HEK293 (cell line): ENCODE results near the gene HOXA10.

Experiments used
- CTCF ChIA-PET: fragments of 350-600 bp; formaldehyde crosslinking; extraction: SDS; loops from one replicate; lab custom pipeline; 2021; ENCODE audit warnings: antibody characterized with exemption; lab: Yijun Ruan, JAX
- POLR2A ChIA-PET: fragments of 300-600 bp; formaldehyde crosslinking; extraction: SDS; loops from one replicate; lab custom pipeline; 2020; ENCODE audit warnings: antibody characterized with exemption, inconsistent platforms; lab: Yijun Ruan, JAX
- H3K27ac ChIP-seq: fragments of 200-500 bp; sonication (Bioruptor generic); 2 replicates; pipeline ENCODE4 v1.5.1; 2014; ENCODE audit warnings: low read depth, low read length, control low read depth, inconsistent platforms; ENCODE audit errors: extremely low read depth
- H3K36me3 ChIP-seq, 2 experiments: fragments of 200-500 bp in 1 of 2; sonication (Bioruptor generic) in 1 of 2; 1 replicate in 1 of 2; 2 replicates in 1 of 2; pipeline ENCODE4 v1.5.1; 2014 to 2017; ENCODE audit warnings: inconsistent platforms in 2 of 2, low read length in 2 of 2; ENCODE audit not compliant: control insufficient read depth in 2 of 2, insufficient read depth in 1 of 2
- H3K4me1 ChIP-seq: fragments of 200-500 bp; sonication (Bioruptor generic); 2 replicates; pipeline ENCODE4 v1.5.1; 2014; ENCODE audit warnings: mild to moderate bottlenecking, low read length, inconsistent platforms; ENCODE audit not compliant: control insufficient read depth, insufficient read depth
- H3K4me3 ChIP-seq: 2 replicates; pipeline ENCODE4 v1.5.1; 2011; ENCODE audit warnings: low read depth, mild to moderate bottlenecking, control low read depth, low read length, moderate library complexity
- H3K9me3 ChIP-seq: fragments of 200-500 bp; sonication (Bioruptor generic); 2 replicates; pipeline ENCODE4 v1.5.1; 2014; ENCODE audit warnings: low read depth, low read length, inconsistent platforms; ENCODE audit not compliant: control insufficient read depth, insufficient read depth
- EGR2 ChIP-seq: fragments of 450-650 bp; formaldehyde crosslinking; IDR thresholded peaks from 2 replicates; pipeline ENCODE4 v1.5.1; 2016; ENCODE audit warnings: low read depth, missing biosample characterization, missing genetic modification characterization
- FEZF1 ChIP-seq: fragments of 450-650 bp; formaldehyde crosslinking; IDR thresholded peaks from 2 replicates; pipeline ENCODE4 v1.5.1; 2016; ENCODE audit warnings: missing biosample characterization, missing genetic modification characterization
- HOXC10 ChIP-seq: sonication (generic); formaldehyde crosslinking; IDR thresholded peaks from 2 replicates; pipeline ENCODE4 v1.8.1; 2023; ENCODE audit warnings: mild to moderate bottlenecking, missing genetic modification reagents
- IKZF3 ChIP-seq: fragments of 450-650 bp; IDR thresholded peaks from 2 replicates; pipeline ENCODE4 v1.5.0; 2018; ENCODE audit warnings: missing biosample characterization, mild to moderate bottlenecking, missing genetic modification characterization, moderate library complexity
- KLF8 ChIP-seq: fragments of 450-650 bp; formaldehyde crosslinking; IDR thresholded peaks from 2 replicates; pipeline ENCODE4 v1.5.1; 2016; ENCODE audit warnings: missing biosample characterization, missing genetic modification characterization
- OVOL3 ChIP-seq: fragments of 450-650 bp; formaldehyde crosslinking; IDR thresholded peaks from 2 replicates; pipeline ENCODE4 v1.5.1; 2016; ENCODE audit warnings: missing biosample characterization, missing genetic modification characterization
- SETDB1 ChIP-seq: IDR thresholded peaks from one replicate; pipeline ENCODE4 v1.6.1; 2017; ENCODE audit warnings: mild to moderate bottlenecking, low read length, moderate library complexity, mixed read lengths; ENCODE audit not compliant: insufficient read length
- ZBTB1 ChIP-seq: fragments of 450-650 bp; formaldehyde crosslinking; IDR thresholded peaks from 2 replicates; pipeline ENCODE4 v1.5.1; 2016; ENCODE audit warnings: missing biosample characterization, missing genetic modification characterization
- ZBTB7A ChIP-seq: fragments of 450-650 bp; formaldehyde crosslinking; IDR thresholded peaks from 2 replicates; pipeline ENCODE4 v1.5.1; 2016; ENCODE audit warnings: low read depth, missing biosample characterization, missing genetic modification characterization
- ZFHX2 ChIP-seq: fragments of 450-650 bp; formaldehyde crosslinking; conservative IDR thresholded peaks from 2 replicates; pipeline ENCODE4 v1.5.1; 2016; ENCODE audit warnings: missing biosample characterization, missing genetic modification characterization
- ZNF10 ChIP-seq: fragments of 450-650 bp; formaldehyde crosslinking; IDR thresholded peaks from 2 replicates; pipeline ENCODE4 v1.5.1; 2017; ENCODE audit warnings: missing biosample characterization, missing genetic modification characterization
- ZNF202 ChIP-seq: fragments of 450-650 bp; formaldehyde crosslinking; IDR thresholded peaks from 2 replicates; pipeline ENCODE4 v1.5.1; 2016; ENCODE audit warnings: missing biosample characterization, missing genetic modification characterization, borderline replicate concordance
- ZNF223 ChIP-seq: fragments of 450-650 bp; formaldehyde crosslinking; IDR thresholded peaks from 2 replicates; pipeline ENCODE4 v1.5.1; 2016; ENCODE audit warnings: missing biosample characterization, missing genetic modification characterization
- ZNF248 ChIP-seq: fragments of 450-650 bp; formaldehyde crosslinking; IDR thresholded peaks from 2 replicates; pipeline ENCODE4 v1.5.1; 2017; ENCODE audit warnings: missing biosample characterization, missing genetic modification characterization
- ZNF274 ChIP-seq, 2 experiments: fragments of 200-500 bp in 1 of 2; fragments of 450-650 bp in 1 of 2; sonication (Bioruptor generic) in 1 of 2; formaldehyde crosslinking in 1 of 2; IDR thresholded peaks; 2 replicates each; pipeline versions ENCODE4 v1.5.1 to v1.6.1; 2014 to 2016; ENCODE audit warnings: borderline replicate concordance in 1 of 2, inconsistent platforms in 1 of 2, low read length in 1 of 2, missing biosample characterization in 1 of 2, missing genetic modification characterization in 1 of 2
- ZNF354C ChIP-seq: fragments of 450-650 bp; formaldehyde crosslinking; IDR thresholded peaks from 2 replicates; pipeline ENCODE4 v1.5.1; 2016; ENCODE audit warnings: missing biosample characterization, missing genetic modification characterization, low read depth, borderline replicate concordance
- ZNF404 ChIP-seq: fragments of 450-650 bp; formaldehyde crosslinking; IDR thresholded peaks from 2 replicates; pipeline ENCODE4 v1.5.1; 2017; ENCODE audit warnings: missing biosample characterization, missing genetic modification characterization
- ZNF654 ChIP-seq: fragments of 450-650 bp; formaldehyde crosslinking; IDR thresholded peaks from 2 replicates; pipeline ENCODE4 v1.5.1; 2016; ENCODE audit warnings: low read depth, missing biosample characterization, missing genetic modification characterization
- ZNF777 ChIP-seq: fragments of 450-650 bp; formaldehyde crosslinking; IDR thresholded peaks from 2 replicates; pipeline ENCODE4 v1.5.1; 2017; ENCODE audit warnings: missing biosample characterization, missing genetic modification characterization, borderline replicate concordance
- TF ChIP-seq, protein P1 (sequence below): fragments of 450-650 bp; formaldehyde crosslinking; IDR thresholded peaks from 2 replicates; pipeline ENCODE4 v1.5.1; 2016; ENCODE audit warnings: missing biosample characterization, missing genetic modification characterization, borderline replicate concordance
- TF ChIP-seq, protein P2 (sequence below): IDR thresholded peaks from 2 replicates; pipeline ENCODE4 v1.6.1; 2011; ENCODE audit warnings: mild to moderate bottlenecking, low read depth, low read length, borderline replicate concordance
- TF ChIP-seq, protein P3 (sequence below): fragments of 450-650 bp; formaldehyde crosslinking; IDR thresholded peaks from 2 replicates; pipeline ENCODE4 v1.5.1; 2016; ENCODE audit warnings: missing biosample characterization, missing genetic modification characterization

Gene HOXA10

DNA sequence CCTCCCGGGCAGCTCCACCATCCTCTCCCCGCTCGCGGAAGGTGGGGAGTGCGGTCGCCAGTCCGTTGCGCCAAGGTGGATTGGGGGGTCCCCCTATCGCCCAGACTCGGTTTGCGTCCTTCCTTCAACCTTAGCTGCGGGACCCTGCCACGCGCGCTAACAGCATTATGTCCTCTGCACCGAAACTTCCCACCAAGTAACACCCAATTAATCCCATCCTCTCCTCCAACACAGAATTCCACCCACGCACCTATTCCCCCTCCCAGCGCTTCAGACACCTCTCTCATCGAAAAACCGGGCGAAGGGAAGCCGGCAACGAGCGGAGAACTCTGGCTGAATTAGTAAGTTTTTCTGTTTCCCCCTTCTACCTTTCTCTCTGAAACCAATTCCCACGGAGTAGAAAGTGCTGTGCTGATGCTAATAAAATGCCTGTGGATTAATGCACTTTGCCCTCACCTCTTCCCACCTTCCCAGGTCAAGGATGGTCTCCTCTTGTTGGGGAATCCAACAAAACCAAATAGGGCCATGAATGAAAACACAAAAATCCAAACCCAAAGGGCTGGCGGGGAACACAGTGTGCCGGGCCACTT, 22.7 kb downstream of the HOXA10 start:
- H3K36me3 ChIP-seq: peaks cover 0 to 34% of the 10 kb centered on the region in 2 experiments; a peak in 2 of 3 replicates
- POLR2A ChIA-PET: interaction anchor here (0.6 to 5.6 kb wide), 10 partner anchors 11 to 776 kb away, joined by 3 to 42 read pairs (median 12); partner anchors contain the start of genes HOXA10, HOXA11 and HOXA9
- no peaks in the 10 kb centered on the region for H3K9me3 ChIP-seq
- CTCF ChIA-PET: interaction anchor here (0.5 to 4.3 kb wide), 9 partner anchors 11 to 1294 kb away, joined by 3 to 50 read pairs (median 4); partner anchors contain the start of gene HOXA4
- H3K4me1 ChIP-seq: peaks cover 11% of the 10 kb centered on the region
- H3K4me3 ChIP-seq: peak overlapping the region; percentile 59
- TF ChIP-seq ZBTB7A (tag by site-specific recombination): 0 out of 2 replicates have a peak, but pooled peaks have one; percentile 21
- no peak for TF ChIP-seq ZNF10
- no peak for TF ChIP-seq ZNF354C (tag by site-specific recombination)
- TF ChIP-seq KLF8 (tag by site-specific recombination): no peak
- no peak for TF ChIP-seq ZNF274 (IDR thresholded peaks at IDR 0.05; ENCODE audit: low read length)
- no peak for TF ChIP-seq ZNF274 (tag by site-specific recombination; IDR thresholded peaks at IDR 0.05; ENCODE audit: borderline replicate concordance)
- TF ChIP-seq EGR2 (tag by site-specific recombination): peak; percentile 75; the same call in 1 of the 2 replicates
- no peak for TF ChIP-seq ZBTB1 (tag by site-specific recombination)
- TF ChIP-seq OVOL3 (tag by site-specific recombination): no peak
- no peak for TF ChIP-seq ZNF654
- TF ChIP-seq, protein P1, sequence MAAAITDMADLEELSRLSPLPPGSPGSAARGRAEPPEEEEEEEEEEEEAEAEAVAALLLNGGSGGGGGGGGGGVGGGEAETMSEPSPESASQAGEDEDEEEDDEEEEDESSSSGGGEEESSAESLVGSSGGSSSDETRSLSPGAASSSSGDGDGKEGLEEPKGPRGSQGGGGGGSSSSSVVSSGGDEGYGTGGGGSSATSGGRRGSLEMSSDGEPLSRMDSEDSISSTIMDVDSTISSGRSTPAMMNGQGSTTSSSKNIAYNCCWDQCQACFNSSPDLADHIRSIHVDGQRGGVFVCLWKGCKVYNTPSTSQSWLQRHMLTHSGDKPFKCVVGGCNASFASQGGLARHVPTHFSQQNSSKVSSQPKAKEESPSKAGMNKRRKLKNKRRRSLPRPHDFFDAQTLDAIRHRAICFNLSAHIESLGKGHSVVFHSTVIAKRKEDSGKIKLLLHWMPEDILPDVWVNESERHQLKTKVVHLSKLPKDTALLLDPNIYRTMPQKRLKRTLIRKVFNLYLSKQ: no peak
- TF ChIP-seq, protein P2, sequence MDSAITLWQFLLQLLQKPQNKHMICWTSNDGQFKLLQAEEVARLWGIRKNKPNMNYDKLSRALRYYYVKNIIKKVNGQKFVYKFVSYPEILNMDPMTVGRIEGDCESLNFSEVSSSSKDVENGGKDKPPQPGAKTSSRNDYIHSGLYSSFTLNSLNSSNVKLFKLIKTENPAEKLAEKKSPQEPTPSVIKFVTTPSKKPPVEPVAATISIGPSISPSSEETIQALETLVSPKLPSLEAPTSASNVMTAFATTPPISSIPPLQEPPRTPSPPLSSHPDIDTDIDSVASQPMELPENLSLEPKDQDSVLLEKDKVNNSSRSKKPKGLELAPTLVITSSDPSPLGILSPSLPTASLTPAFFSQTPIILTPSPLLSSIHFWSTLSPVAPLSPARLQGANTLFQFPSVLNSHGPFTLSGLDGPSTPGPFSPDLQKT: no peak
- no peak for TF ChIP-seq ZNF404 (tag by site-specific recombination)
- no peak for TF ChIP-seq SETDB1
- TF ChIP-seq ZNF223 (tag by site-specific recombination): no peak
- no peak for TF ChIP-seq ZNF777
- no peak for TF ChIP-seq ZNF202
- TF ChIP-seq ZNF248: no peak
- TF ChIP-seq, protein P3, sequence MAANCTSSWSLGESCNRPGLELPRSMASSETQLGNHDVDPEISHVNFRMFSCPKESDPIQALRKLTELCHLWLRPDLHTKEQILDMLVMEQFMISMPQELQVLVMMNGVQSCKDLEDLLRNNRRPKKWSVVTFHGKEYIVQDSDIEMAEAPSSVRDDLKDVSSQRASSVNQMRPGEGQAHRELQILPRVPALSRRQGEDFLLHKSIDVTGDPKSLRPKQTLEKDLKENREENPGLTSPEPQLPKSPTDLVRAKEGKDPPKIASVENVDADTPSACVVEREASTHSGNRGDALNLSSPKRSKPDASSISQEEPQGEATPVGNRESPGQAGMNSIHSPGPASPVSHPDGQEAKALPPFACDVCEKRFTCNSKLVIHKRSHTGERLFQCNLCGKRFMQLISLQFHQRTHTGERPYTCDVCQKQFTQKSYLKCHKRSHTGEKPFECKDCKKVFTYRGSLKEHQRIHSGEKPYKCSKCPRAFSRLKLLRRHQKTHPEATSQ: no peak
- peak; percentile 62 for TF ChIP-seq ZFHX2 (tag by site-specific recombination)
- 0 out of 2 replicates have a peak, but pooled peaks have one; percentile 2 for TF ChIP-seq HOXC10 (CRISPR knock-in tag)
- TF ChIP-seq IKZF3: peak; percentile 37; the same call in 1 of the 2 replicates
- no peak for TF ChIP-seq FEZF1 (tag by site-specific recombination)
- TF ChIP-seq, all 188 proteins: peak for 5
- peak overlapping the region; percentile 99 for H3K27ac ChIP-seq
